ENCODE results near the gene WASF3.

GRCh38 chr13:26561651-26562511 is 4.4 kb downstream of the WASF3 start:
- no peak for TF ChIP-seq POLR2A (IDR thresholded peaks at IDR 0.05; ENCODE audit: low read depth, low read length)
- no peak for TF ChIP-seq POLR2AphosphoS5 (IDR thresholded peaks at IDR 0.05; ENCODE audit: low read depth, low read length)
- TF ChIP-seq TAF1 (IDR thresholded peaks at IDR 0.05; ENCODE audit: low read depth, low read length): no peak
